ENCODE results near the gene KIF2A. TPM values are rescaled to one million over a fixed set of nuclear protein-coding genes. Genes with fewer than 3 reads are reported as not detected.

KIF2A gene
- total and polyA plus RNA-seq, 2 of the 13 experiments (the other 11 are each of a cell fraction or from before 2014, with no cell fraction given), result 8.5 to 19.2 TPM

DNA sequence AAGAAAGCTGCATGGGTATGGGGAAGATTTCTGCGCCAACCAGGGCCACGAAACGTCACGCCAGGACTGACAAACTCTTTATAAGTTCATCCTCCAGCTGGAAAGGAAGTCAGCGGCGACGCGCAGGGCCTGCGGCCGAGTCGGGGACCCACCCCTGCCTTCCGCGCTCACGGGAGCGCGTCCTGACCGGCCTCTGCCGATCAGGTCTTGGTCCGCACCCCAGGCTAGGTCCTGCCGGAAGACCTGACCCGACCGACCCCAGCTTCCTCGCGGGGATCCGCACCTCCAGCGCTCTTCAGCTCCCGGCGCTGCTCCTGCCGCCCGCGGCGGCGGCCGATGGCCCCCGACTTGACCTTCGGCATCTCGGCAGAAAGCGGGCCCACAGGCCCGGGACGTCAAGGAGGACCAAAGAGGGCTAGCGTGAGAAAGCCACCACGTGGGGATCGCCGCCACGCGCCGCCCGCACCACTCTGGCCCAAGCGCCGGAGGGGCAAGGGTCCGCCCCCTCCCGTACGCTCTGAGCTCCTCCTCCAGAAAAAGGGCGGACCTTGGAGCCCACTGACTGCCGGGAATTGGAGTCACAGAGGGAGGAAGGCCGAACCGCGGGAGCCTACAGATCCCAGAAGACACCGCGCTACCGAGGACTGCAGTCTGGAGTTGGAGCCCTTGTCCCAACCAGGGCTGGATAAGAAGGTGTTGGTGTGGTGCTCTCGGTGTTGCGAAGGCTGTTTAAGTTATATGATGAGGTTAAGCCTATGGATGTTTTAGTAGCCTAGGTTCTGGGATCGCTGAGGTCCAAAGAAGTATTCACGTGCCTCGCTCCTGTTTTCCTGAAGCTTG is 97.6 kb downstream of the KIF2A start, which contains the start of gene DIMT1 (continued):
- TF ChIP-seq ZNF354B (CRISPR knock-in tag; IDR thresholded peaks at IDR 0.05) (no peak), YEATS4 (CRISPR knock-in tag; IDR thresholded peaks at IDR 0.05; ENCODE audit: borderline replicate concordance) (peak; percentile 97), ZNF747 (CRISPR knock-in tag; IDR thresholded peaks at IDR 0.05; ENCODE audit: borderline replicate concordance) (peak; percentile 76; the same call in 1 of the 2 replicates), ZNF224 (CRISPR knock-in tag; IDR thresholded peaks at IDR 0.05) (peak; percentile 93; the same call in 1 of the 2 replicates), MBNL3 (CRISPR knock-in tag; conservative IDR thresholded peaks at IDR 0.05) (no peak), ZNF878 (CRISPR knock-in tag; IDR thresholded peaks at IDR 0.05) (peak; percentile 80; the same call in 1 of the 2 replicates), ZNF710 (CRISPR knock-in tag; IDR thresholded peaks at IDR 0.05; ENCODE audit: borderline replicate concordance) (peak; percentile 83; the same call in 1 of the 2 replicates), BRD4 (CRISPR knock-in tag; IDR thresholded peaks at IDR 0.05) (peak; percentile 69; the same call in 1 of the 2 replicates), ZNF276 (CRISPR knock-in tag; IDR thresholded peaks at IDR 0.05; ENCODE audit: low read depth) (no peak), TFDP2 (CRISPR knock-in tag; IDR thresholded peaks at IDR 0.05) (peak; percentile 90), EP300 (IDR thresholded peaks at IDR 0.05; ENCODE audit: low read depth in 2 of 2, low read length in 2 of 2) (no peak), EP300 (CRISPR knock-in tag; IDR thresholded peaks at IDR 0.05; ENCODE audit: borderline replicate concordance) (peak; percentile 50; the same call in 1 of the 2 replicates), RXRA (CRISPR knock-in tag; IDR thresholded peaks at IDR 0.05) (peak; percentile 86), ZNF44 (CRISPR knock-in tag; IDR thresholded peaks at IDR 0.05) (no peak), FOXK1 (CRISPR knock-in tag; IDR thresholded peaks at IDR 0.05; ENCODE audit: borderline replicate concordance, low read depth) (no peak; the same call in 1 of the 2 replicates)
- TF ChIP-seq, protein P1, sequence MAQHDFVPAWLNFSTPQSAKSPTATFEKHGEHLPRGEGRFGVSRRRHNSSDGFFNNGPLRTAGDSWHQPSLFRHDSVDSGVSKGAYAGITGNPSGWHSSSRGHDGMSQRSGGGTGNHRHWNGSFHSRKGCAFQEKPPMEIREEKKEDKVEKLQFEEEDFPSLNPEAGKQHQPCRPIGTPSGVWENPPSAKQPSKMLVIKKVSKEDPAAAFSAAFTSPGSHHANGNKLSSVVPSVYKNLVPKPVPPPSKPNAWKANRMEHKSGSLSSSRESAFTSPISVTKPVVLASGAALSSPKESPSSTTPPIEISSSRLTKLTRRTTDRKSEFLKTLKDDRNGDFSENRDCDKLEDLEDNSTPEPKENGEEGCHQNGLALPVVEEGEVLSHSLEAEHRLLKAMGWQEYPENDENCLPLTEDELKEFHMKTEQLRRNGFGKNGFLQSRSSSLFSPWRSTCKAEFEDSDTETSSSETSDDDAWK (CRISPR knock-in tag; IDR thresholded peaks at IDR 0.05), result no peak
- TF ChIP-seq, protein P2, sequence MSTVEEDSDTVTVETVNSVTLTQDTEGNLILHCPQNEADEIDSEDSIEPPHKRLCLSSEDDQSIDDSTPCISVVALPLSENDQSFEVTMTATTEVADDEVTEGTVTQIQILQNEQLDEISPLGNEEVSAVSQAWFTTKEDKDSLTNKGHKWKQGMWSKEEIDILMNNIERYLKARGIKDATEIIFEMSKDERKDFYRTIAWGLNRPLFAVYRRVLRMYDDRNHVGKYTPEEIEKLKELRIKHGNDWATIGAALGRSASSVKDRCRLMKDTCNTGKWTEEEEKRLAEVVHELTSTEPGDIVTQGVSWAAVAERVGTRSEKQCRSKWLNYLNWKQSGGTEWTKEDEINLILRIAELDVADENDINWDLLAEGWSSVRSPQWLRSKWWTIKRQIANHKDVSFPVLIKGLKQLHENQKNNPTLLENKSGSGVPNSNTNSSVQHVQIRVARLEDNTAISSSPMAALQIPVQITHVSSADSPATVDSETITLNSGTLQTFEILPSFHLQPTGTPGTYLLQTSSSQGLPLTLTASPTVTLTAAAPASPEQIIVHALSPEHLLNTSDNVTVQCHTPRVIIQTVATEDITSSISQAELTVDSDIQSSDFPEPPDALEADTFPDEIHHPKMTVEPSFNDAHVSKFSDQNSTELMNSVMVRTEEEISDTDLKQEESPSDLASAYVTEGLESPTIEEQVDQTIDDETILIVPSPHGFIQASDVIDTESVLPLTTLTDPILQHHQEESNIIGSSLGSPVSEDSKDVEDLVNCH (CRISPR knock-in tag; IDR thresholded peaks at IDR 0.05), result no peak; the same call in 1 of the 2 replicates
- TF ChIP-seq, protein P3, sequence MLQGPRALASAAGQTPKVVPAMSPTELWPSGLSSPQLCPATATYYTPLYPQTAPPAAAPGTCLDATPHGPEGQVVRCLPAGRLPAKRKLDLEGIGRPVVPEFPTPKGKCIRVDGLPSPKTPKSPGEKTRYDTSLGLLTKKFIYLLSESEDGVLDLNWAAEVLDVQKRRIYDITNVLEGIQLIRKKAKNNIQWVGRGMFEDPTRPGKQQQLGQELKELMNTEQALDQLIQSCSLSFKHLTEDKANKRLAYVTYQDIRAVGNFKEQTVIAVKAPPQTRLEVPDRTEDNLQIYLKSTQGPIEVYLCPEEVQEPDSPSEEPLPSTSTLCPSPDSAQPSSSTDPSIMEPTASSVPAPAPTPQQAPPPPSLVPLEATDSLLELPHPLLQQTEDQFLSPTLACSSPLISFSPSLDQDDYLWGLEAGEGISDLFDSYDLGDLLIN (CRISPR knock-in tag; IDR thresholded peaks at IDR 0.05; ENCODE audit: borderline replicate concordance), result no peak
